Stomach (tissue), 9 donors: Measurements from ENCODE around the gene ZNF816. TPM values are rescaled to one million over a fixed set of nuclear protein-coding genes. Genes with fewer than 3 reads are reported as not detected.

Source experiments
- DNase-seq, 2 donors: peaks; one replicate each; pipeline versions ENCODE4 v3.0.0 to v3.0.0-alpha.2; 2013 to 2019
- H3K27ac ChIP-seq, 5 donors: fragments of 200-600 bp in 4 of 5; sonication (generic) in 4 of 5; one replicate each; pipeline ENCODE4 v1.5.1; 2013 to 2019; ENCODE audit warnings: mild to moderate bottlenecking in 1 of 5, moderate library complexity in 1 of 5
- H3K27me3 ChIP-seq, 3 donors: fragments of 200-600 bp; sonication (generic); one replicate each; pipeline ENCODE4 v1.5.1; 2017 to 2019; ENCODE audit warnings: mixed run types in 1 of 3
- H3K36me3 ChIP-seq, 4 donors: fragments of 200-600 bp; sonication (generic); 1 replicate in 3 of 4; 2 replicates in 1 of 4; pipeline ENCODE4 v1.5.1; 2016 to 2019
- H3K4me1 ChIP-seq, 4 donors: fragments of 200-600 bp; sonication (generic); one replicate each; pipeline ENCODE4 v1.5.1; 2016 to 2019
- H3K4me3 ChIP-seq, 4 donors: fragments of 200-600 bp; sonication (generic) in 3 of 4; one replicate each; pipeline ENCODE4 v1.5.1; 2016 to 2019; ENCODE audit warnings: mild to moderate bottlenecking in 1 of 4
- H3K9me3 ChIP-seq, 4 donors: fragments of 200-600 bp; sonication (generic); one replicate each; pipeline ENCODE4 v1.5.1; 2016 to 2019
- CTCF ChIP-seq, 7 experiments: fragments of 450-650 bp in 4 of 7; fragments of 200-600 bp in 3 of 7; sonication (generic) in 3 of 7; IDR thresholded peaks; one replicate each; pipeline ENCODE4 v1.5.1; 2016 to 2019; ENCODE audit warnings: antibody characterized with exemption in 7 of 7, control low read depth in 2 of 7, mild to moderate bottlenecking in 1 of 7
- EP300 ChIP-seq: sonication (generic); formaldehyde crosslinking; IDR thresholded peaks from one replicate; pipeline ENCODE4 v1.6.1; 2017; ENCODE audit warnings: antibody characterized with exemption
- POLR2A ChIP-seq, 4 donors: fragments of 450-650 bp; IDR thresholded peaks; one replicate each; pipeline ENCODE4 v1.6.1; 2016; ENCODE audit warnings: antibody characterized with exemption in 4 of 4, control low read depth in 2 of 4, mild to moderate bottlenecking in 1 of 4, moderate library complexity in 1 of 4
- POLR2AphosphoS5 ChIP-seq, 3 donors: sonication (generic); formaldehyde crosslinking; IDR thresholded peaks; one replicate each; pipeline ENCODE4 v1.6.1; 2016; ENCODE audit warnings: antibody characterized with exemption in 3 of 3
- WGBS, 5 donors: extraction: QIAGEN DNeasy Blood & Tissue Kit in 3 of 5; methylation state at CpG; one replicate each; pipeline versions ENCODE4 v1.1.5 to v1.1.7; 2013 to 2018; 5-methylcytosine and 5-hydroxymethylcytosine counted together
- intact Hi-C: fragments of 100-400 bp; cut with DNase I; formaldehyde crosslinking; loops from one replicate; pipeline ENCODE4 v1.15.1; 2023; ENCODE audit warnings: low total_unique reads
- polyA plus RNA-seq, 3 donors: library from polyadenylated mRNA; stranded (reverse); fragments of 200-250 nt; gene quantifications; one replicate each; pipeline ENCODE4 v1.2.3, GENCODE V29; 2013
- total RNA-seq, 5 donors: library from RNA; depleted of rRNA; stranded (reverse); fragments of >200 nt; gene quantifications; one replicate each; pipeline versions ENCODE4 v1.1.0 to v1.2.3, GENCODE V29; 2014 to 2016
- donor health status: healthy with polysubstance abuse.
- donor health status: Bipolar disorder and iron deficiency.
- donor health status: healthy.

Gene ZNF816
- total and polyA plus RNA-seq, 8 donors: 2.9 to 41.4 (median 8.7) TPM

GRCh38 chr19:52959613-52960295, 2.9 kb downstream of the ZNF816 start:
- Histone ChIP-seq H3K27me3 (no peaks in the 10 kb centered on the region), H3K9me3 (peaks cover 31 to 62% (median 54%) of the 10 kb centered on the region in 4 donors), H3K4me3 (no peak overlapping the region), H3K36me3 (peaks cover 25 to 60% (median 55%) of the 10 kb centered on the region in 4 donors), H3K4me1 (peaks cover 7 to 25% (median 20%) of the 10 kb centered on the region in 4 donors), H3K27ac (no peak overlapping the region)
- intact Hi-C loops: no loop called here
- TF ChIP-seq POLR2AphosphoS5 (IDR thresholded peaks at IDR 0.05) (no peak), EP300 (no peak), CTCF (IDR thresholded peaks at IDR 0.05) (no peak), POLR2A (IDR thresholded peaks at IDR 0.05) (no peak)
- 88 to 97% (median 95%) methylated on average over 11 of the region's 11 CpGs for WGBS, 5 donors
- DNase-seq: no peak

GRCh38 chr19:52957591-52957990, 5.1 kb downstream of the ZNF816 start:
- H3K9me3 ChIP-seq: peaks cover 36 to 80% (median 69%) of the 10 kb centered on the region in 4 donors
- intact Hi-C loops: no loop called here
- H3K27ac ChIP-seq: no peak overlapping the region
- DNase-seq: no peak
- no peak overlapping the region for H3K4me3 ChIP-seq
- H3K36me3 ChIP-seq: peaks cover 42 to 79% (median 74%) of the 10 kb centered on the region in 4 donors
- no peaks in the 10 kb centered on the region for H3K27me3 ChIP-seq
- peaks cover 7 to 17% (median 13%) of the 10 kb centered on the region in 4 donors for H3K4me1 ChIP-seq
- TF ChIP-seq POLR2A (IDR thresholded peaks at IDR 0.05) (no peak), EP300 (no peak), CTCF (IDR thresholded peaks at IDR 0.05) (no peak), POLR2AphosphoS5 (IDR thresholded peaks at IDR 0.05) (no peak)
- WGBS, 5 donors: 90 to 98% (median 96%) methylated on average over 8 of the region's 8 CpGs

- Histone ChIP-seq H3K27me3 (no peaks in the 10 kb centered on the region), H3K4me1 (peaks cover 6 to 13% (median 11%) of the 10 kb centered on the region in 4 donors), H3K4me3 (no peak overlapping the region), H3K36me3 (peaks cover 48 to 85% (median 81%) of the 10 kb centered on the region in 4 donors), H3K9me3 (peaks cover 43 to 86% (median 76%) of the 10 kb centered on the region in 4 donors), H3K27ac (no peak overlapping the region)
- WGBS, 5 donors: 97 to 99% (median 98%) methylated on average over 10 of the region's 10 CpGs
- intact Hi-C loops: no loop called here
- no peak for DNase-seq
- no peak for TF ChIP-seq POLR2AphosphoS5 (IDR thresholded peaks at IDR 0.05)
- no peak for TF ChIP-seq CTCF (IDR thresholded peaks at IDR 0.05)
- TF ChIP-seq POLR2A (IDR thresholded peaks at IDR 0.05): no peak
- TF ChIP-seq EP300: no peak
Observed at GRCh38 chr19:52956917-52957316, 5.8 kb downstream of the ZNF816 start.

- H3K9me3 ChIP-seq: peaks cover 62 to 86% (median 79%) of the 10 kb centered on the region in 4 donors
- WGBS, 5 donors: 10 to 100% (median 97%) methylated on average over 1 of the region's 1 CpG
Observed at GRCh38 chr19:52949422-52949821, 13.3 kb downstream of the ZNF816 start.

More at GRCh38 chr19:52949422-52949821, 13.3 kb downstream of the ZNF816 start:
- Histone ChIP-seq H3K27me3 (no peaks in the 10 kb centered on the region), H3K36me3 (peaks cover 42 to 61% (median 49%) of the 10 kb centered on the region in 4 donors), H3K4me1 (peaks cover 0 to 3% (median under 1%) of the 10 kb centered on the region in 4 donors), H3K27ac (no peak overlapping the region), H3K4me3 (no peak overlapping the region)
- intact Hi-C loops: no loop called here
- no peak for TF ChIP-seq EP300
- TF ChIP-seq POLR2A (IDR thresholded peaks at IDR 0.05): no peak
- TF ChIP-seq CTCF (IDR thresholded peaks at IDR 0.05): no peak
- no peak for TF ChIP-seq POLR2AphosphoS5 (IDR thresholded peaks at IDR 0.05)
- DNase-seq: no peak
